Measurements from ENCODE around the gene MAP10. TPM values are rescaled to one million over a fixed set of nuclear protein-coding genes. Genes with fewer than 3 reads are reported as not detected.

MAP10 gene
- polyA plus RNA-seq (2013, experiment 1 of 2) = 2.1 TPM
- 2.1 TPM for polyA plus RNA-seq (2013, experiment 2 of 2)

GRCh38 chr1:232805269-232806185, at the start of gene MAP10:
Gene MAP10 (plus strand): TSS chr1:232805416. CDS start chr1:232805450, 34 bp downstream.
- Histone ChIP-seq H2BK15ac (replicated peaks; ENCODE audit: low read depth) (no peak within 1 kb of the TSS), H4K8ac (ENCODE audit: low read depth, low read length) (no peak within 1 kb of the TSS), H3K9ac (ENCODE audit: low read length) (peak within 1 kb of the TSS; percentile 84), H2AK5ac (ENCODE audit: low read length) (no peak within 1 kb of the TSS), H3K4me3 (ENCODE audit: low read length) (peak within 1 kb of the TSS; percentile 64), H3K4ac (ENCODE audit: low read depth, low read length) (peak within 1 kb of the TSS; percentile 44), H3K18ac (ENCODE audit: low read length) (peak within 1 kb of the TSS; percentile 51), H3K79me2 (ENCODE audit: control insufficient read depth, insufficient read depth, low read length) (no peaks in the 10 kb centered on the region), H3K27me3 (ENCODE audit: insufficient read depth, low read length, poor library complexity) (no peaks in the 10 kb centered on the region), H3K56ac (ENCODE audit: low read length) (peak within 1 kb of the TSS; percentile 92), H2BK5ac (ENCODE audit: low read length) (no peak within 1 kb of the TSS), H2BK120ac (ENCODE audit: low read depth, low read length) (no peak within 1 kb of the TSS), H3K4me2 (ENCODE audit: low read length) (peak within 1 kb of the TSS; percentile 25), H4K5ac (ENCODE audit: low read length) (no peak within 1 kb of the TSS), H3K36me3 (ENCODE audit: control insufficient read depth, insufficient read depth, low read length) (no peaks in the 10 kb centered on the region), H3K23ac (ENCODE audit: low read length) (no peak within 1 kb of the TSS), H3K4me1 (ENCODE audit: control insufficient read depth, low read depth, low read length) (no peaks in the 10 kb centered on the region), H3K79me1 (ENCODE audit: low read length) (no peaks in the 10 kb centered on the region), H3K27ac (ENCODE audit: low read depth, low read length) (peak within 1 kb of the TSS; percentile 31)
- WGBS (ENCODE audit: extremely low coverage, insufficient coverage, low lambda C conversion rate) = no CpG with 5 or more reads among the region's 75 CpGs
- peak; percentile 93 for DNase-seq

- no peak overlapping the region for H3K4me2 ChIP-seq (ENCODE audit: low read length)
- no peak overlapping the region for H3K23ac ChIP-seq (ENCODE audit: low read length)
- no peaks in the 10 kb centered on the region for H3K79me1 ChIP-seq (ENCODE audit: low read length)
- no peak overlapping the region for H2BK5ac ChIP-seq (ENCODE audit: low read length)
- H3K4me3 ChIP-seq (ENCODE audit: low read length) = no peak overlapping the region
- no peak overlapping the region for H2BK15ac ChIP-seq (replicated peaks; ENCODE audit: low read depth)
- peaks cover 4% of the 10 kb centered on the region for H3K4me1 ChIP-seq (ENCODE audit: control insufficient read depth, low read depth, low read length)
- H3K27me3 ChIP-seq (ENCODE audit: insufficient read depth, low read length, poor library complexity) = no peaks in the 10 kb centered on the region
- H3K4ac ChIP-seq (ENCODE audit: low read depth, low read length) = no peak overlapping the region
- no peak overlapping the region for H2AK5ac ChIP-seq (ENCODE audit: low read length)
- no peak overlapping the region for H3K18ac ChIP-seq (ENCODE audit: low read length)
- no peak for DNase-seq
- no peak overlapping the region for H3K27ac ChIP-seq (ENCODE audit: low read depth, low read length)
- H3K56ac ChIP-seq (ENCODE audit: low read length) = no peak overlapping the region
- no peak overlapping the region for H4K8ac ChIP-seq (ENCODE audit: low read depth, low read length)
- H3K9ac ChIP-seq (ENCODE audit: low read length) = no peak overlapping the region
- H3K36me3 ChIP-seq (ENCODE audit: control insufficient read depth, insufficient read depth, low read length) = no peaks in the 10 kb centered on the region
- WGBS (ENCODE audit: extremely low coverage, insufficient coverage, low lambda C conversion rate) = no CpG with 5 or more reads among the region's 4 CpGs
- no peak overlapping the region for H4K5ac ChIP-seq (ENCODE audit: low read length)
- no peak overlapping the region for H2BK120ac ChIP-seq (ENCODE audit: low read depth, low read length)
- no peaks in the 10 kb centered on the region for H3K79me2 ChIP-seq (ENCODE audit: control insufficient read depth, insufficient read depth, low read length)
Measured at GRCh38 chr1:232764458-232765251, 40.6 kb upstream of the MAP10 start.

DNA sequence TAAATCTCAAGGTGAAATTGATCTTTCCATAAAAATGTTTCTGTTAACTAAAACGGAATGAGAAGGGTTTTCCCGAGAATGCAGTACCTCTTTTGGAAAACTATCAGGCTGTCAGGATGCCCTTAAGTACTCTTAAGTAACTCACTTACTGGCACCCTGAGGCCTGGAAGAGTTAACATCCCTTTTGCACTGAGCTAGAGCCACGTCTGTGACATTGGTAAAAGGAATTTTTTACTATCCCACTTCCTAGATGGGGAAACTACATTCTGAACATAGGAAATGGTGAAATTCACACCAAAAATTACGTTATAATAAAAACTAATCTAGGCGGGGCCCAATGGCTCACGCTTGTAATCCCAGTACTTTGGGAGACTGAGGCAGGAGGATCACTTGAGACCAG, 39.7 kb upstream of the MAP10 start:
- no CpG with 5 or more reads among the region's 6 CpGs for WGBS (ENCODE audit: extremely low coverage, insufficient coverage, low lambda C conversion rate)
- Histone ChIP-seq H2BK15ac (replicated peaks; ENCODE audit: low read depth) (no peak overlapping the region), H2AK5ac (ENCODE audit: low read length) (no peak overlapping the region), H3K4me2 (ENCODE audit: low read length) (no peak overlapping the region), H3K4me3 (ENCODE audit: low read length) (no peak overlapping the region), H3K27me3 (ENCODE audit: insufficient read depth, low read length, poor library complexity) (no peaks in the 10 kb centered on the region), H3K18ac (ENCODE audit: low read length) (no peak overlapping the region), H3K23ac (ENCODE audit: low read length) (no peak overlapping the region), H3K79me1 (ENCODE audit: low read length) (no peaks in the 10 kb centered on the region), H3K36me3 (ENCODE audit: control insufficient read depth, insufficient read depth, low read length) (no peaks in the 10 kb centered on the region), H2BK120ac (ENCODE audit: low read depth, low read length) (no peak overlapping the region), H3K9ac (ENCODE audit: low read length) (no peak overlapping the region), H4K8ac (ENCODE audit: low read depth, low read length) (no peak overlapping the region), H3K79me2 (ENCODE audit: control insufficient read depth, insufficient read depth, low read length) (no peaks in the 10 kb centered on the region), H4K5ac (ENCODE audit: low read length) (no peak overlapping the region), H3K56ac (ENCODE audit: low read length) (no peak overlapping the region), H3K4me1 (ENCODE audit: control insufficient read depth, low read depth, low read length) (peaks cover 4% of the 10 kb centered on the region), H2BK5ac (ENCODE audit: low read length) (no peak overlapping the region), H3K4ac (ENCODE audit: low read depth, low read length) (no peak overlapping the region), H3K27ac (ENCODE audit: low read depth, low read length) (no peak overlapping the region)
- no peak for DNase-seq

DNA sequence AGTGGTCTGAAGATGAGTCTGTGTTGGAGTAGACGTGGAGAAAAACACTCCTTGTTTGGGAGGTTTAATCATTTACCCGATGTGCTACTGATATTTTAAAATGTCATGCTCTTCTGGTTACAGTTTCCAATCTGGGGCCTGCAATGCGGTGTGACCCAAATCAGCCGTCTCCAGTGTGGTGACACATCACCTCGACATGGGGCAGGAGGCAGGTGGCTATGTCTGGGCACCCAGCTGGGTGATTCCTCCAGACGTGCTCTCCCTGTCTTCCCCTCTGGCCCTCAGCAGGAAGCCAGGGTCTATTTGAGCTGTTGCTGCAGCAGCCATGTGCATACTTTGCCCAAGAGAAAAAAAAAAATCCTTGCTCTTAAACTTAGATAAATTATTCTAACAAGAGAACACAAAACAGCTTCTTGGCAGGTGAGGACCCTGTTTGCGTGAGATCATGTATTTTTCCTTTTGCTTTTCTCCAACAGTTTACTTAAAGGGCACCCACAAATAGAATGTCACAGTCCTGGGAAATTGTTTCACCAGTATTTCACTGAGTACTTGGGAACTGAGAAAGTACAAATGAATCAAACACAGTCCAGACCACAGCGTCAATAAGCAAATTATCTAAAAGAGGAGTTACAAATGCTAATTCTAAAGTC, 38.9 kb upstream of the MAP10 start:
- H3K4ac ChIP-seq (ENCODE audit: low read depth, low read length) = no peak overlapping the region
- H3K79me1 ChIP-seq (ENCODE audit: low read length) = no peaks in the 10 kb centered on the region
- H2BK15ac ChIP-seq (replicated peaks; ENCODE audit: low read depth) = peak overlapping the region; percentile 23
- no peak overlapping the region for H3K4me2 ChIP-seq (ENCODE audit: low read length)
- H3K56ac ChIP-seq (ENCODE audit: low read length) = no peak overlapping the region
- no peak overlapping the region for H2AK5ac ChIP-seq (ENCODE audit: low read length)
- no peak overlapping the region for H4K8ac ChIP-seq (ENCODE audit: low read depth, low read length)
- H3K9ac ChIP-seq (ENCODE audit: low read length) = no peak overlapping the region
- H4K5ac ChIP-seq (ENCODE audit: low read length) = no peak overlapping the region
- no peaks in the 10 kb centered on the region for H3K79me2 ChIP-seq (ENCODE audit: control insufficient read depth, insufficient read depth, low read length)
- H3K27ac ChIP-seq (ENCODE audit: low read depth, low read length) = no peak overlapping the region
- H3K4me1 ChIP-seq (ENCODE audit: control insufficient read depth, low read depth, low read length) = peaks cover 4% of the 10 kb centered on the region
- H2BK5ac ChIP-seq (ENCODE audit: low read length) = no peak overlapping the region
- WGBS (ENCODE audit: extremely low coverage, insufficient coverage, low lambda C conversion rate) = no CpG with 5 or more reads among the region's 8 CpGs
- no peak overlapping the region for H2BK120ac ChIP-seq (ENCODE audit: low read depth, low read length)
- DNase-seq = peak; percentile 45
- no peak overlapping the region for H3K4me3 ChIP-seq (ENCODE audit: low read length)
- H3K36me3 ChIP-seq (ENCODE audit: control insufficient read depth, insufficient read depth, low read length) = no peaks in the 10 kb centered on the region
- H3K27me3 ChIP-seq (ENCODE audit: insufficient read depth, low read length, poor library complexity) = no peaks in the 10 kb centered on the region
- no peak overlapping the region for H3K18ac ChIP-seq (ENCODE audit: low read length)
- no peak overlapping the region for H3K23ac ChIP-seq (ENCODE audit: low read length)

- no CpG with 5 or more reads among the region's 1 CpG for WGBS (ENCODE audit: extremely low coverage, insufficient coverage, low lambda C conversion rate)
- DNase-seq = no peak
- no peak overlapping the region for H3K27ac ChIP-seq (ENCODE audit: low read depth, low read length)
Measured at GRCh38 chr1:232766904-232767303, 38.3 kb upstream of the MAP10 start.

More at GRCh38 chr1:232766904-232767303, 38.3 kb upstream of the MAP10 start:
- H3K27me3 ChIP-seq (ENCODE audit: insufficient read depth, low read length, poor library complexity) = no peaks in the 10 kb centered on the region
- no peaks in the 10 kb centered on the region for H3K36me3 ChIP-seq (ENCODE audit: control insufficient read depth, insufficient read depth, low read length)
- no peak overlapping the region for H3K4ac ChIP-seq (ENCODE audit: low read depth, low read length)
- H2AK5ac ChIP-seq (ENCODE audit: low read length) = no peak overlapping the region
- no peak overlapping the region for H3K4me2 ChIP-seq (ENCODE audit: low read length)
- no peak overlapping the region for H3K9ac ChIP-seq (ENCODE audit: low read length)
- H3K56ac ChIP-seq (ENCODE audit: low read length) = no peak overlapping the region
- H3K79me1 ChIP-seq (ENCODE audit: low read length) = no peaks in the 10 kb centered on the region
- H2BK15ac ChIP-seq (replicated peaks; ENCODE audit: low read depth) = peak overlapping the region; percentile 23
- no peak overlapping the region for H2BK120ac ChIP-seq (ENCODE audit: low read depth, low read length)
- H3K79me2 ChIP-seq (ENCODE audit: control insufficient read depth, insufficient read depth, low read length) = no peaks in the 10 kb centered on the region
- H3K18ac ChIP-seq (ENCODE audit: low read length) = no peak overlapping the region
- H3K4me1 ChIP-seq (ENCODE audit: control insufficient read depth, low read depth, low read length) = peaks cover 4% of the 10 kb centered on the region
- no peak overlapping the region for H3K4me3 ChIP-seq (ENCODE audit: low read length)
- H3K23ac ChIP-seq (ENCODE audit: low read length) = no peak overlapping the region
- H2BK5ac ChIP-seq (ENCODE audit: low read length) = no peak overlapping the region
- no peak overlapping the region for H4K8ac ChIP-seq (ENCODE audit: low read depth, low read length)
- no peak overlapping the region for H4K5ac ChIP-seq (ENCODE audit: low read length)
